Endothelial cell of umbilical vein (primary cell): ENCODE results near the gene EPS15. TPM values are rescaled to one million over a fixed set of nuclear protein-coding genes. Genes with fewer than 3 reads are reported as not detected.
A peak's percentile ranks its signal among the peaks of the same experiment; 100 is the strongest.

Source experiments
- BruUV-seq: library from RNA; stranded (reverse); fragments of 400-500 nt; replicated peaks from 2 replicates; lab custom pipeline; 2021; lab: Mats Ljungman, UMichigan
- CTCF ChIA-PET: fragments of 300-600, 350-600 bp; sonication (Branson Sonifier 250); formaldehyde crosslinking; loops from one replicate; lab custom pipeline; 2021; ENCODE audit warnings: antibody characterized with exemption, inconsistent platforms; lab: Charles Lee
- POLR2A ChIA-PET: fragments of 300-600, 350-600 bp; sonication (Branson Sonifier 250); formaldehyde crosslinking; loops from one replicate; lab custom pipeline; 2021; ENCODE audit warnings: antibody characterized with exemption, inconsistent platforms; lab: Charles Lee
- DNase-seq: peaks from one replicate; pipeline ENCODE4 v3.0.0-alpha.2; 2011; ENCODE audit warnings: low read depth, low spot score
- FAIRE-seq: peaks from 2 replicates; lab custom pipeline; 2011; peaks lifted over from hg19 to GRCh38; lab: Jason Lieb, UNC
- H2AFZ ChIP-seq: 2 replicates; pipeline ENCODE4 v1.6.0; 2012; ENCODE audit warnings: low read depth, low read length, control low read depth, inconsistent platforms
- H3K27ac ChIP-seq: 2 replicates; pipeline ENCODE4 v1.5.1; 2011; ENCODE audit warnings: low read depth, mild to moderate bottlenecking, control low read depth, low read length, moderate library complexity; ENCODE audit not compliant: insufficient read depth
- H3K27me3 ChIP-seq, 2 experiments: 2 replicates each; pipeline versions ENCODE4 v1.6.0 to v1.6.1; 2011; ENCODE audit warnings: low read length in 2 of 2, mixed read lengths in 1 of 2; ENCODE audit not compliant: control insufficient read depth in 2 of 2, insufficient read depth in 2 of 2
- H3K36me3 ChIP-seq, 2 experiments: 2 replicates in 1 of 2; 3 replicates in 1 of 2; pipeline ENCODE4 v1.5.1; 2011; ENCODE audit warnings: low read length in 2 of 2, mild to moderate bottlenecking in 1 of 2, moderate library complexity in 1 of 2; ENCODE audit not compliant: control insufficient read depth in 2 of 2, insufficient read depth in 2 of 2; ENCODE audit errors: extremely low read depth in 1 of 2
- H3K4me1 ChIP-seq: 3 replicates; pipeline ENCODE4 v1.5.1; 2011; ENCODE audit warnings: mild to moderate bottlenecking, low read length; ENCODE audit not compliant: control insufficient read depth, insufficient read depth; ENCODE audit errors: extremely low read depth
- H3K4me2 ChIP-seq: 2 replicates; pipeline ENCODE4 v1.6.1; 2011; ENCODE audit warnings: low read length, control low read depth, mixed read lengths; ENCODE audit not compliant: insufficient read depth
- H3K4me3 ChIP-seq, 3 experiments: fragments of 200-600 bp in 1 of 3; sonication (generic), shearing (Covaris generic) in 1 of 3; replicated peaks in 1 of 3; 2 replicates each; pipeline ENCODE4 v1.5.1; 2011 to 2016; ENCODE audit warnings: control low read depth in 3 of 3, low read length in 3 of 3, mild to moderate bottlenecking in 2 of 3, inconsistent platforms in 1 of 3, low read depth in 1 of 3, moderate library complexity in 1 of 3; ENCODE audit not compliant: insufficient read depth in 1 of 3
- H3K79me2 ChIP-seq: 2 replicates; pipeline ENCODE4 v1.6.0; 2012; ENCODE audit warnings: low read length, inconsistent platforms; ENCODE audit not compliant: control insufficient read depth, insufficient read depth
- H3K9ac ChIP-seq: replicated peaks from 2 replicates; pipeline ENCODE3; 2011; ENCODE audit warnings: low read length, control low read depth; ENCODE audit not compliant: insufficient read depth; ENCODE audit errors: extremely low read depth
- H3K9me1 ChIP-seq: replicated peaks from 3 replicates; pipeline ENCODE4 v1.6.0; 2011; ENCODE audit warnings: mild to moderate bottlenecking, low read length; ENCODE audit not compliant: control insufficient read depth, insufficient read depth; ENCODE audit errors: extremely low read depth
- H3K9me3 ChIP-seq: replicated peaks from 2 replicates; pipeline ENCODE4 v1.5.1; 2012; ENCODE audit warnings: low read length, inconsistent platforms; ENCODE audit not compliant: control insufficient read depth, insufficient read depth
- H4K20me1 ChIP-seq: replicated peaks from 2 replicates; pipeline ENCODE3; 2011; ENCODE audit warnings: mild to moderate bottlenecking, low read length; ENCODE audit not compliant: control insufficient read depth, insufficient read depth; ENCODE audit errors: extremely low read depth
- EZH2 ChIP-seq: IDR thresholded peaks from 2 replicates; pipeline ENCODE4 v1.6.1; 2012; ENCODE audit warnings: borderline replicate concordance, low read depth, mild to moderate bottlenecking, moderate library complexity, low read length, inconsistent platforms; ENCODE audit not compliant: severe bottlenecking
- FOS ChIP-seq: IDR thresholded peaks from 2 replicates; pipeline ENCODE4 v1.6.1; 2011; ENCODE audit warnings: mild to moderate bottlenecking, low read length, moderate library complexity, borderline replicate concordance; ENCODE audit not compliant: insufficient read depth
- GATA2 ChIP-seq: IDR thresholded peaks from 2 replicates; pipeline ENCODE4 v1.7.0; 2011; ENCODE audit warnings: low read depth, mild to moderate bottlenecking, moderate library complexity, mixed read lengths, low read length; ENCODE audit not compliant: insufficient read length, insufficient read depth
- JUN ChIP-seq: IDR thresholded peaks from 2 replicates; pipeline ENCODE4 v1.6.1; 2011; ENCODE audit warnings: borderline replicate concordance, low read depth; ENCODE audit not compliant: insufficient read length, insufficient read depth
- MYC ChIP-seq: IDR thresholded peaks from one replicate; pipeline ENCODE4 v1.6.1; 2011; ENCODE audit warnings: mild to moderate bottlenecking, low read depth, low read length
- POLR2A ChIP-seq: IDR thresholded peaks from 2 replicates; pipeline ENCODE4 v1.6.1; 2012; ENCODE audit warnings: low read depth, mild to moderate bottlenecking, control low read depth, low read length
- POLR2AphosphoS5 ChIP-seq: IDR thresholded peaks from 2 replicates; pipeline ENCODE4 v1.6.1; 2012; ENCODE audit warnings: low read depth, mild to moderate bottlenecking, control low read depth, low read length, moderate library complexity; ENCODE audit not compliant: insufficient read depth
- dilution Hi-C: fragments of 300-500 bp; cut with MboI; formaldehyde crosslinking; loops from one replicate; pipeline ENCODE4 v1.15.0; 2019; ENCODE audit warnings: low sequenced_read_pairs; ENCODE audit not compliant: extremely low pct_ligation_motif_present
- intact Hi-C: fragments of 100-400 bp; cut with micrococcal nuclease; formaldehyde crosslinking; loops from one replicate; pipeline ENCODE4 v1.10.0; 2022
- polyA plus RNA-seq, 4 experiments: library from polyadenylated mRNA; depleted of rRNA in 3 of 4; stranded (reverse) in 3 of 4; unstranded in 1 of 4; fragments of >200 nt; gene quantifications; 2 replicates each; pipeline versions ENCODE4 v1.2.1 to v1.2.3, GENCODE V29; 2011 to 2012; ENCODE audit warnings: missing spikeins in 1 of 4
- total RNA-seq: library from RNA; stranded (reverse); gene quantifications from 2 replicates; pipeline ENCODE4 v1.2.3, GENCODE V29; 2021
- TF ChIP-seq, protein P1 (sequence below), 2 donors: IDR thresholded peaks; 1 replicate in 1 of 2; 2 replicates in 1 of 2; pipeline ENCODE4 v1.5.1; 2011; ENCODE audit warnings: low read length in 2 of 2, mild to moderate bottlenecking in 2 of 2, moderate library complexity in 2 of 2, control low read depth in 1 of 2, inconsistent platforms in 1 of 2, low read depth in 1 of 2; ENCODE audit not compliant: insufficient read depth in 1 of 2; ENCODE audit errors: extremely low read depth in 1 of 2
- TF ChIP-seq, protein P2 (sequence below): IDR thresholded peaks from 2 replicates; pipeline ENCODE4 v1.6.1; 2011; ENCODE audit not compliant: insufficient read depth, insufficient read length

Gene EPS15
- total and polyA plus RNA-seq, 2 donors (not counting 3 experiments of a cell fraction or from before 2014, with no cell fraction given), result 15.4 to 44.8 TPM

DNA sequence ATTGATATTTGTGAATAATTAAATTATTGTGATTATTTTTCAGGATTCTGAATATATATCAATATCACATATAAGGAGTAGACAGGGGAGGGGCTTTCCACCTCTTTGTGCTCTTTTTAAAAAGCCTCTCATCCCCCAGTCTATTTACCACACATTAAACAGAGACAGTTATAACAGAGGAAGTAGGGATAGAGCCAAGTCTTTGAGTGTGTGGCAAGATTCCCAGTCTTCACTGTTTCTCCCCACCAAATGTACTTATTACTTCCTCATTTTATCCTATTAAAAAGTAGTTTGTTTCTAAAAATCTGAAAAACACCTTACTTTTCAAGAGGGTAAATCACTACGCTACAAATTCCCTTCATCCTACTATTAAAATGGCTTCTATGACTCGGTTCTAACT, 46.7 kb downstream of the EPS15 start:
- intact Hi-C loops, result no loop called here
- CTCF ChIA-PET, result interaction anchor here (1.0 kb wide), 1 partner anchor 11 kb away, joined by 3 read pairs; no protein-coding TSS in a partner anchor
- TF ChIP-seq JUN, result no peak
- TF ChIP-seq, protein P1, sequence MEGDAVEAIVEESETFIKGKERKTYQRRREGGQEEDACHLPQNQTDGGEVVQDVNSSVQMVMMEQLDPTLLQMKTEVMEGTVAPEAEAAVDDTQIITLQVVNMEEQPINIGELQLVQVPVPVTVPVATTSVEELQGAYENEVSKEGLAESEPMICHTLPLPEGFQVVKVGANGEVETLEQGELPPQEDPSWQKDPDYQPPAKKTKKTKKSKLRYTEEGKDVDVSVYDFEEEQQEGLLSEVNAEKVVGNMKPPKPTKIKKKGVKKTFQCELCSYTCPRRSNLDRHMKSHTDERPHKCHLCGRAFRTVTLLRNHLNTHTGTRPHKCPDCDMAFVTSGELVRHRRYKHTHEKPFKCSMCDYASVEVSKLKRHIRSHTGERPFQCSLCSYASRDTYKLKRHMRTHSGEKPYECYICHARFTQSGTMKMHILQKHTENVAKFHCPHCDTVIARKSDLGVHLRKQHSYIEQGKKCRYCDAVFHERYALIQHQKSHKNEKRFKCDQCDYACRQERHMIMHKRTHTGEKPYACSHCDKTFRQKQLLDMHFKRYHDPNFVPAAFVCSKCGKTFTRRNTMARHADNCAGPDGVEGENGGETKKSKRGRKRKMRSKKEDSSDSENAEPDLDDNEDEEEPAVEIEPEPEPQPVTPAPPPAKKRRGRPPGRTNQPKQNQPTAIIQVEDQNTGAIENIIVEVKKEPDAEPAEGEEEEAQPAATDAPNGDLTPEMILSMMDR (IDR thresholded peaks at IDR 0.05; ENCODE audit: extremely low read depth in 1 of 2, insufficient read depth in 1 of 2, low read depth in 1 of 2, low read length in 2 of 2), result no peak
- no peak for TF ChIP-seq MYC
- no peak for TF ChIP-seq POLR2AphosphoS5
- TF ChIP-seq FOS, result no peak
- TF ChIP-seq POLR2A, result no peak
- TF ChIP-seq GATA2, result no peak
- TF ChIP-seq EZH2, result no peak
- TF ChIP-seq, protein P2, sequence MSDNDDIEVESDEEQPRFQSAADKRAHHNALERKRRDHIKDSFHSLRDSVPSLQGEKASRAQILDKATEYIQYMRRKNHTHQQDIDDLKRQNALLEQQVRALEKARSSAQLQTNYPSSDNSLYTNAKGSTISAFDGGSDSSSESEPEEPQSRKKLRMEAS, result no peak

More for the DNA sequence above, 46.7 kb downstream of the EPS15 start:
- no TSS peak for BruUV-seq
- FAIRE-seq, result no peak
- no peaks in the 10 kb centered on the region for H3K4me1 ChIP-seq
- no peak overlapping the region for H3K27ac ChIP-seq
- POLR2A ChIA-PET, result no interaction called here
- peaks cover 0 to 2% of the 10 kb centered on the region in 2 experiments for H3K36me3 ChIP-seq
- no peak overlapping the region for H3K4me2 ChIP-seq
- no peaks in the 10 kb centered on the region for H3K9me3 ChIP-seq
- H2AFZ ChIP-seq, result no peak overlapping the region
- no peak overlapping the region for H3K9ac ChIP-seq
- no peaks in the 10 kb centered on the region for H3K9me1 ChIP-seq
- DNase-seq, result peak; percentile 31
- no peaks in the 10 kb centered on the region for H3K79me2 ChIP-seq
- no peaks in the 10 kb centered on the region for H4K20me1 ChIP-seq
- no peak overlapping the region for H3K4me3 ChIP-seq
- no peaks in the 10 kb centered on the region for H3K27me3 ChIP-seq
- dilution Hi-C loops, result no loop called here
